DMS114 treated with DMSO at 0.1 percent for 48 hours (cell line): ENCODE results near the gene TEX19.
"Not testable (repeated sequence)": the region's sequence is repeated elsewhere in the genome, so short reads cannot be mapped to it uniquely, and the experiment has no call there.

Experiments used
- DNase-seq: peaks from one replicate; lab custom pipeline; 2025; ENCODE audit not compliant: unreplicated experiment; lab: John Stamatoyannopoulos, UW

Gene TEX19

GRCh38 chr17:82353484-82353883 lies 5.6 kb upstream of the TEX19 start:
- DNase-seq, result no peak

- DNase-seq, result no peak
Measured at GRCh38 chr17:82354804-82355308, 4.2 kb upstream of the TEX19 start.

- DNase-seq, result no peak
Measured at GRCh38 chr17:82355770-82356427, 3.1 kb upstream of the TEX19 start.

GRCh38 chr17:82356845-82357355 lies 2.1 kb upstream of the TEX19 start:
- DNase-seq, result no peak

GRCh38 chr17:82357394-82357793 lies 1.7 kb upstream of the TEX19 start:
- no peak for DNase-seq

- not testable (repeated sequence) for DNase-seq
Measured at GRCh38 chr17:82359451-82360074, 516 bp downstream of the TEX19 start.

GRCh38 chr17:82361885-82362633 lies 3.0 kb downstream of the TEX19 start:
- no peak for DNase-seq

- DNase-seq, result no peak
Measured at GRCh38 chr17:82365606-82366295, 6.7 kb downstream of the TEX19 start.

GRCh38 chr17:82366749-82367148 lies 7.7 kb downstream of the TEX19 start:
- no peak for DNase-seq

- DNase-seq, result no peak
Measured at GRCh38 chr17:82367724-82368524, 8.9 kb downstream of the TEX19 start.

GRCh38 chr17:82369211-82369610 lies 10.2 kb downstream of the TEX19 start:
- no peak for DNase-seq

GRCh38 chr17:82370471-82371332 lies 11.7 kb downstream of the TEX19 start:
- DNase-seq, result no peak

GRCh38 chr17:82371333-82372248 lies 12.5 kb downstream of the TEX19 start, which contains the start of gene UTS2R:
Gene UTS2R (plus strand): TSS chr17:82371765. CDS start chr17:82374325, 2,560 bp downstream.
- DNase-seq, result no peak

GRCh38 chr17:82372249-82373071 lies 13.4 kb downstream of the TEX19 start:
- no peak for DNase-seq

GRCh38 chr17:82373072-82373452 lies 14.0 kb downstream of the TEX19 start:
- DNase-seq, result not testable (repeated sequence)

- DNase-seq, result no peak
Measured at GRCh38 chr17:82373731-82374625, 14.9 kb downstream of the TEX19 start.
